ENCODE results near the gene BICDL2. TPM values are rescaled to one million over a fixed set of nuclear protein-coding genes. Genes with fewer than 3 reads are reported as not detected.
A peak's percentile ranks its signal among the peaks of the same experiment; 100 is the strongest.

BICDL2 gene
- total and polyA plus RNA-seq, 9 of the 15 experiments (the other 6 are each of a cell fraction or from before 2014, with no cell fraction given) = 0.09 to 0.28 (median 0.09) TPM; not detected in 6

GRCh38 chr16:3003582-3004270 is 33.0 kb downstream of the BICDL2 start (continued):
- TF ChIP-seq SOX6 (IDR thresholded peaks at IDR 0.05) (peak; percentile 28; the same call in 1 of the 2 replicates), BCOR (IDR thresholded peaks at IDR 0.05) (peak; percentile 69; the same call in 1 of the 2 replicates), E2F8 (IDR thresholded peaks at IDR 0.05; ENCODE audit: low read depth, partially characterized antibody) (peak; percentile 61), ATF2 (CRISPR knock-in tag; IDR thresholded peaks at IDR 0.05) (no peak), TEAD1 (CRISPR knock-in tag; IDR thresholded peaks at IDR 0.05) (no peak), ZBTB9 (CRISPR knock-in tag; IDR thresholded peaks at IDR 0.05) (no peak), BRCA1 (IDR thresholded peaks at IDR 0.05) (no peak), BRCA1 (CRISPR knock-in tag; IDR thresholded peaks at IDR 0.05) (no peak), TSC22D4 (tag; IDR thresholded peaks at IDR 0.05) (no peak), ZNF224 (CRISPR knock-in tag; IDR thresholded peaks at IDR 0.05) (no peak), PHF20 (IDR thresholded peaks at IDR 0.05; ENCODE audit: partially characterized antibody) (no peak), PURB (CRISPR knock-in tag; IDR thresholded peaks at IDR 0.05; ENCODE audit: low read depth) (no peak), PHB2 (IDR thresholded peaks at IDR 0.05; ENCODE audit: low read depth) (no peak), CREB3 (tag; conservative IDR thresholded peaks at IDR 0.05; ENCODE audit: low read depth) (no peak), PRPF4 (IDR thresholded peaks at IDR 0.05; ENCODE audit: insufficient read depth, low read depth, low read length, poor library complexity, severe bottlenecking) (no peak), ZBTB2 (IDR thresholded peaks at IDR 0.05) (peak; percentile 74; the same call in 1 of the 2 replicates), CBX2 (IDR thresholded peaks at IDR 0.05; ENCODE audit: insufficient read depth, low read length, poor library complexity, severe bottlenecking) (no peak), CCAR2 (IDR thresholded peaks at IDR 0.05; ENCODE audit: low read depth, low read length) (no peak), POLR2A (conservative IDR thresholded peaks at IDR 0.05) (no peak), CBFA2T3 (IDR thresholded peaks at IDR 0.05) (peak; percentile 28; the same call in 1 of the 2 replicates), GABPB1 (CRISPR knock-in tag; IDR thresholded peaks at IDR 0.05) (no peak), ZKSCAN3 (CRISPR knock-in tag; IDR thresholded peaks at IDR 0.05) (no peak), GATA2 (CRISPR knock-in tag; IDR thresholded peaks at IDR 0.05) (no peak)

All from K562 (cell line).